CD4-positive, alpha-beta T cell treated with Interleukin-15 for 1 hour (primary cell): ENCODE measurements around the gene OR5D13.

Experiments
- DNase-seq: peaks from one replicate; pipeline ENCODE4 v3.0.0-alpha.2; 2020

The OR5D13 gene

GRCh38 chr11:55773138-55773537 lies at the start of gene OR5D13:
OR5D13 (plus strand) TSS chr11:55773438; CDS start chr11:55773438, 0 bp downstream.
- DNase-seq, result no peak

GRCh38 chr11:55726715-55727324 lies 46.4 kb upstream of the OR5D13 start:
- no peak for DNase-seq

- no peak for DNase-seq
Observed at GRCh38 chr11:55732936-55733335, 40.3 kb upstream of the OR5D13 start.

- no peak for DNase-seq
Observed at GRCh38 chr11:55791606-55792005, 18.4 kb downstream of the OR5D13 start.

GRCh38 chr11:55793321-55793720 lies 20.1 kb downstream of the OR5D13 start:
- no peak for DNase-seq

- DNase-seq, result no peak
Observed at GRCh38 chr11:55795256-55795655, 22.0 kb downstream of the OR5D13 start, which contains the start of gene OR5D14. OR5D14 (plus strand) TSS chr11:55795556; CDS start chr11:55795556, 0 bp downstream.

- no peak for DNase-seq
Observed at GRCh38 chr11:55806248-55806647, 33.0 kb downstream of the OR5D13 start.

- DNase-seq, result no peak
Observed at GRCh38 chr11:55811067-55811466, 37.8 kb downstream of the OR5D13 start, which contains the start of gene OR5L1. OR5L1 (plus strand) TSS chr11:55811367; CDS start chr11:55811467, 100 bp downstream.

GRCh38 chr11:55819330-55819729 lies 46.1 kb downstream of the OR5D13 start, which contains the start of gene OR5D18:
OR5D18 (plus strand) TSS chr11:55819630; CDS start chr11:55819630, 0 bp downstream.
- no peak for DNase-seq
